ENCODE data around the gene ERGIC1. TPM values are rescaled to one million over a fixed set of nuclear protein-coding genes. Genes with fewer than 3 reads are reported as not detected.
A peak's percentile ranks its signal among the peaks of the same experiment; 100 is the strongest.

The ERGIC1 gene
- total RNA-seq, 1 donor from 2014 or later = 131 TPM

- H2AFZ ChIP-seq (ENCODE audit: low read depth, low read length) = no peak overlapping the region
- H3K4me1 ChIP-seq (ENCODE audit: insufficient read depth, low read length) = peaks cover 46% of the 10 kb centered on the region
- Mint-ChIP-seq H3K9me3 (ENCODE audit: unreplicated experiment) (no peaks in the 10 kb centered on the region), H3K36me3 (ENCODE audit: low read depth, unreplicated experiment) (peaks cover 2% of the 10 kb centered on the region), H3K4me1 (ENCODE audit: low read depth, unreplicated experiment) (peaks cover 32% of the 10 kb centered on the region), H3K27me3 (ENCODE audit: low read depth, unreplicated experiment) (no peaks in the 10 kb centered on the region), H3K27ac (ENCODE audit: unreplicated experiment) (peak overlapping the region; percentile 36), H3K4me3 (ENCODE audit: unreplicated experiment) (no peak overlapping the region)
- no peak overlapping the region for H3K4me3 ChIP-seq (ENCODE audit: insufficient read depth, low read depth, low read length)
- peak overlapping the region; percentile 17 for H3K4me2 ChIP-seq (ENCODE audit: low read length)
- DNase-seq (ENCODE audit: low read depth) (no peak), FAIRE-seq (no peak)
- no peaks in the 10 kb centered on the region for H3K36me3 ChIP-seq (ENCODE audit: insufficient read depth, low read length)
- peak overlapping the region; percentile 68 for H3K27ac ChIP-seq (ENCODE audit: low read depth, low read length)
- TF ChIP-seq CTCF (IDR thresholded peaks at IDR 0.05; ENCODE audit: insufficient read depth, low read depth, low read length) = no peak
- TF ChIP-seq EZH2 (IDR thresholded peaks at IDR 0.05; ENCODE audit: insufficient read depth, low read length) = no peak
- H3K79me2 ChIP-seq (ENCODE audit: insufficient read depth, low read length) = no peaks in the 10 kb centered on the region
- no peaks in the 10 kb centered on the region for H3K27me3 ChIP-seq (ENCODE audit: insufficient read depth, low read length)
- no peak overlapping the region for H3K9ac ChIP-seq (ENCODE audit: low read length)
- no peaks in the 10 kb centered on the region for H4K20me1 ChIP-seq (ENCODE audit: insufficient read depth, low read length)
- no peaks in the 10 kb centered on the region for H3K9me3 ChIP-seq (ENCODE audit: insufficient read depth, low read depth, low read length)
Measured at GRCh38 chr5:172951371-172952033, 117.5 kb downstream of the ERGIC1 start.

- Histone ChIP-seq H3K9me3 (ENCODE audit: insufficient read depth, low read depth, low read length) (no peaks in the 10 kb centered on the region), H3K4me2 (ENCODE audit: low read length) (peak overlapping the region; percentile 17), H3K9ac (ENCODE audit: low read length) (no peak overlapping the region), H3K27ac (ENCODE audit: low read depth, low read length) (peak overlapping the region; percentile 68), H4K20me1 (ENCODE audit: insufficient read depth, low read length) (no peaks in the 10 kb centered on the region), H3K79me2 (ENCODE audit: insufficient read depth, low read length) (no peaks in the 10 kb centered on the region), H3K36me3 (ENCODE audit: insufficient read depth, low read length) (no peaks in the 10 kb centered on the region), H3K4me3 (ENCODE audit: insufficient read depth, low read depth, low read length) (no peak overlapping the region), H2AFZ (ENCODE audit: low read depth, low read length) (no peak overlapping the region), H3K4me1 (ENCODE audit: insufficient read depth, low read length) (peaks cover 46% of the 10 kb centered on the region), H3K27me3 (ENCODE audit: insufficient read depth, low read length) (no peaks in the 10 kb centered on the region)
- FAIRE-seq (peak; percentile 34), DNase-seq (ENCODE audit: low read depth) (peak; percentile 71)
- peaks cover 2% of the 10 kb centered on the region for H3K36me3 Mint-ChIP-seq (ENCODE audit: low read depth, unreplicated experiment)
- peak overlapping the region; percentile 89 for H3K27ac Mint-ChIP-seq (ENCODE audit: unreplicated experiment)
- TF ChIP-seq CTCF (IDR thresholded peaks at IDR 0.05; ENCODE audit: insufficient read depth, low read depth, low read length) (no peak), EZH2 (IDR thresholded peaks at IDR 0.05; ENCODE audit: insufficient read depth, low read length) (no peak)
- H3K4me3 Mint-ChIP-seq (ENCODE audit: unreplicated experiment) = no peak overlapping the region
- no peaks in the 10 kb centered on the region for H3K27me3 Mint-ChIP-seq (ENCODE audit: low read depth, unreplicated experiment)
- peaks cover 32% of the 10 kb centered on the region for H3K4me1 Mint-ChIP-seq (ENCODE audit: low read depth, unreplicated experiment)
- H3K9me3 Mint-ChIP-seq (ENCODE audit: unreplicated experiment) = no peaks in the 10 kb centered on the region
Measured at GRCh38 chr5:172952034-172952511, 118.0 kb downstream of the ERGIC1 start.

Measured in astrocyte (in vitro differentiated cells and primary cell).